ENCODE measurements around the gene LRRC1. TPM values are rescaled to one million over a fixed set of nuclear protein-coding genes. Genes with fewer than 3 reads are reported as not detected.

Gene LRRC1
- total RNA-seq, 1 donor from 2014 or later = 4.5 TPM

DNA sequence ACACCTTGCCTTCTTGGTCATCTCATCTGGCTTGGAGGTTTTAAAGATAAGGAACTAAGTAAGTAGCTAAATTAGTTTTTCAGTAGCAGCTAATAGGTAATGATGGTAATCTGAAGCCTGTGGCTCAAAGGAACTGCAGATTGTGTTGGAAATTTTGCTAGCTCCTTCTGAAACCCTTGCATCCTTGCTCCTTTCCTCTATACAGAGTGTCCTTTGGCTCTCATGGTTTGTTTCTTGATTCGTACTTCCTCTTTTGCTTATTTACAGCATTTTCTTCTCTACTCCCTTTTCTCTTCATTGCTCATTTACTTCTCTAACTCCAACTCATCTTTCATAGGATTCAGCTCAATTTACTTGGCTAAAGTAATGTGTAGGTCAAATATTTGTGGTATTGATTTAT is 19.0 kb downstream of the LRRC1 start:
- intact Hi-C loops (cut with micrococcal nuclease) = no loop called here

DNA sequence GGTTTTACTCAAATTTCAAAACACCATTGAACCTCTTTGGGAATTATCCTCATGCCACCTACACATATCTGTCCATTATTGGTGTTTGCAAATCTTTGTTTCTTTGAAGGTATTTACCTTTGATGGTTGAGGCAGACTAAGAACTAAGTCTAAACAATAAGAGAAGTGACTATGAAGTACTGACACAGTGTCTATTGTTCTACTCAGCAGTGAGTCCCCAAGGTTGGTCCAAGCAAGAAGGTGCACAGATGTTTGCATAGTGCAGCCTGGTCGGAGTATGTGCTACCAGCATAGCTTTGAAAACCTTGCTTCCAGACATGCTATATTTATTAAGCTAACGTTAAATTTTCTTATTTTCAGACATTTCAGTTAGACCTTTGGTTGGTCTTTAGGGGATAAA is 19.5 kb downstream of the LRRC1 start:
- intact Hi-C loops (cut with micrococcal nuclease) = no loop called here

DNA sequence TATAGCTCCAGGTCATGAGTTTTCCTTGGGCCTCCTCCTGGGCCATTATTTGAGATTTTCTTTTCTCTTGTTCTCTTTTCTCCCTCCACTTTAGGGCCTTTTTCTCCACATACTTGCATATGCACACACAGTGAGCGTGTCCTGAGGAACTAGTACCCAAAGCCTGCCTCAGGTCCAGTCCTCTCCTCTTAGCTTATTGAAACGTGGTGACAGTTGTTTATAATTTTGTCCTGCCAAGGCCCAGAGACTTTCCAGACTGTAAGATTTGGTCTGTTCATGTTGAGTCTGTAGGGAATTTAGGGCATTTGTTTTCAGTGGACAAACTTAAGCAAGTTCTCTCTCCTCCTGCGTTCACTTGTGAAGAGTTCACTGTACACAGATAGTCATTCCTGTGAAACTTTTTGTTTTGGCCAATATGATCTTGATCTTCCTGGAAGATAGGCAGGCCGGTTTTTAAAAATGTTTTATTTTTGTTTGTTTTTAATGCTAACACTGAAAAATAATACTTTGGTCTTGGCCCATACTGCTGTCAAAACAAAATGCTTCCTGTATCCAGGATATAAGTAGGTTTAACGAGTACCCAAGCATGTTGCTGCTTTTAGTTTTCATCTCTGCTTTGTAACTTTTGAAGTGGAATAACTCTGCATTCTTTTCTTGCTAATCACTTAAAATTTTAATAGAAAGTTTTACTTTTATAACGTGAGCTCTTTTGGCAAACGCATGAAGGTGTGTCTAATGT is 20.7 kb downstream of the LRRC1 start:
- intact Hi-C loops (cut with micrococcal nuclease) = no loop called here

DNA sequence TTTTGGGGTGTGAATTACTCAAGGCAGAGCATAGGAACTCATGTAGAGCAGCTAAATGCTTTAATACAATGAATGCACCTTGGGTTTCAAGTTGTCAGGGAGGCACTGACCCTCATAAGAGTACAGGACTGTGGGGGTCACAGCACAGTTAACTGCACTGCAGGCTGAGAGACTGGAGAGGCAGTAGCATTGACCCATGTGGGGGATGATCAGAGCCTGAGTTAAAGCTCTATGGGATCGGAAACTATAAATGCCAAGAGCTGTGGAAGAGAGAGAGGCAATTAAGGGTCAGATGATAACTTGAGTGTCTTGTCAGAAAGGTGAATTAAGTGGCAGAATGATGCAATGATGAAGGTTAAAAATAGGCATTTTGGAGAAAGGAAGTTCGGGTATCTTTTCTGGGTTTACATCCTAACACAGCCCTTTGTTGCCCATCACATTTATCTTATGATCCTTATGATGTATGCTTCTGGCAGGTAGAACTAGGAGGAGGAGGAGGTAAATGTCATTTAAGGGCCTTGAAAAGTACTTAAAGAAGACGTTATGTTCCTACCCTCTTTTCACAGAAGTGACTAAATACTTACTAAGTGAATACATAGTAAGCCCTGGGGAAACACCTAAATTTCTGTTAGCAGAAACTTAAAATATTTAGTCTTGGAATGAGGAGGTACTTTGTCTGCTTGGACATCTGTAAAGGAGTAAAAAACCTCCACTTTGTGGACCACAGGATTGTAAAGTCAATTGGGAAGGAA is 24.2 kb downstream of the LRRC1 start:
- intact Hi-C loops (cut with micrococcal nuclease) = no loop called here

DNA sequence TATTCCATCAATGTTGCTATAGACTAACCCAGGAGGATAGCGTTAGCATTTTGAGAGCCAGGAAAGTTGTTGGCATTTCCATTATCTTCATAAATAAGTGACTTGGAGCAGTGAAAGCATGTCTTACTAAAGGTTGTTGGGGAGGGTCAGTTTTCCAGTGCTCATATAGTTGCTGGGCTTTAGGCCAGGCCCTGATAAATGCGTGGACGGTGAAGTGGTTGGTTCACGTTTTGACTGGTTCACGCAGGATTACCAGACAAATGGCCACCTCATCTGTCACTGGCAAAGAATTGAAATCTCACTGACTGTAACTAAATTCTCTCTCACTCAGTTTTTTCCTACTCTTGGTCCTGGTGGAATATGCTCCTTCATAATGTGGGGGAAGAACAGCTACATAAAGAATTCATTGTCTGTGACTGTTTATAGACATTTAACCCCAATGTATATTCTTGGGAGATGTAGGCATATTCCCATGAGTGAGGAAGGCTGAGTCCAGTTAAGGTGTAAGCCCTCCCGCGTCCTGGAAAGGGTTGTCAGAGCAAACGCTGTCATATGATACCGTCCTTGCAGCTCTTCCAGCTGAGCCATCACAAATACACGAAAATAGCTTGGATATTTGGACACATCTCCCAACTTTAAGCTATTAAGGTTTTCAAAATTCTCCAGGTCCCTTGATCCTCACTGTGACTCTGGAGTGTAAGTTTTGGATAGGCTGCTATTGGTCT is 27.8 kb downstream of the LRRC1 start:
- intact Hi-C loops (cut with micrococcal nuclease) = no loop called here

DNA sequence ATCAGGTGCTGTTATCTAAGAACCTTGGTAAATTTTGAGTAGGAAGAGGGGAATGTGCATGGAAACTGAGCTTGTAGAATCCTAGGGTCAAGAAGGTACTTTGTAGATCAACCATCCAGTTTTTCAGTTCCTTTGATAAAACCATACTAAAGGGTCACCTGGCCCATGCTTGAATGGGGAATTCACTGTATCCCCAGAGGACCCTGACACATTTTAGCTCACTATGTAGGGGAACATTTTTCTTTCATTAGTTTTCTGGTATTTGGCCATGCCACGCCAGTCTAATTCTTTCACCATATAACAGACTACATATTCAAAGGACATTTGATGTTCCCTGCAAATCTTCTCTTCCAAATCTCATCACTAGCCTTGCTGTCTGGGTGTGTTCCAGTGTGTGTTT is 29.9 kb downstream of the LRRC1 start:
- intact Hi-C loops (cut with micrococcal nuclease) = no loop called here

DNA sequence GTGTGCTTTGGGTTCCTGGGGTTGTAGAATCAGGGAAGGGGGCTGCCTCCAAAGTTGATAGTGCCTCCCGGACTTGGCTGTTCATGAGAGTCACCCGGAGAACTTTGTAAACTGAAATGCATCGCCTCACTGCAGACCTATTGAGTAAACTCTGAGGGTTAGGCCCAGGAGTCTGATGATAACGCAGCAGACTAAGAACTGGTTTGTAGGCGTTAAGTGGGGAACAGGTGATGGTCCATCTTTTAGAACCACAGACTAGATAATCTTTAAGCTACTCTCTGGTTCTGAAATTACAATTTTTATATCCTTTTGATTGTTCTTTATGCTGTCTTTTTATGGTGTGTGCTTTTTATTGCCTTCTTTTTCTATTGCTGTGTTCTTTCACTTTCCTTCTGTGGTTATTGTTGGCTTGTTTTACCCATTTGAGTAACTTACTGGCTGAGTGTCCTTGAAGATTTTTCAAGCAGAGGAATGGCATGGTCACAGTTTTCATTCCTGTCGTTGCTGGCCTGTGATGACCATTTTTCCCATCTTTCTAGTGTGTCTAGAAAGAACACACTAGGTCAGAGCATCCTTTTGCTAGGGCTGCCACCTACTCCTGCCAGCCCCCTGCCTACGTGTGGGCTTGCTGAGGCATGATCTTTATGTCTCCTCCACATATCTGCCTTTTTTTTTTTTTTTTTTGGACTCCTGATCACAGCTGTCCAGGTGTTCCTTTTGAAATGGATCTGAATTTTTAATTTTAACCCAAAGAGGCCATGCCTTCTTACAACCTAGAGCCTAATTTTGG is 30.9 kb downstream of the LRRC1 start:
- intact Hi-C loops (cut with micrococcal nuclease) = no loop called here

DNA sequence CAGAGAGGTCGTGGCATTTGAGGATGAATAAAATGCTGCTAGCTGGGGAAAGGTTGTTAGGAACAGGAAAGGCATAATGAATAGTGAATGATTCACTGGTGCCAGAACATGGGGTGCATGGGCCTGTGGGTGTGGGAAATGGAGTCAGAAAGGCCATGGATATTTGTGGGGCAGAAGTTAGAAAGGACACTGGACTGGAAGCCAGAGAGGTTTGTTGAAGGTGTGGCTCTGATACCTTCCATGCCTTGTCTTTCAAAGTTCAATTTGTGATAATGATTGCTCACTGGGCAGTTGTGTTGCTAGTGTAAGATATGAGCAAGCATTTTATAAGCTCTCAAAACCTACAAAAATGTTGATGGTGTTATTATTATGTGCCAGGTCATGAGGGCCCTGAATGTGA is 32.7 kb downstream of the LRRC1 start:
- intact Hi-C loops (cut with micrococcal nuclease) = no loop called here

DNA sequence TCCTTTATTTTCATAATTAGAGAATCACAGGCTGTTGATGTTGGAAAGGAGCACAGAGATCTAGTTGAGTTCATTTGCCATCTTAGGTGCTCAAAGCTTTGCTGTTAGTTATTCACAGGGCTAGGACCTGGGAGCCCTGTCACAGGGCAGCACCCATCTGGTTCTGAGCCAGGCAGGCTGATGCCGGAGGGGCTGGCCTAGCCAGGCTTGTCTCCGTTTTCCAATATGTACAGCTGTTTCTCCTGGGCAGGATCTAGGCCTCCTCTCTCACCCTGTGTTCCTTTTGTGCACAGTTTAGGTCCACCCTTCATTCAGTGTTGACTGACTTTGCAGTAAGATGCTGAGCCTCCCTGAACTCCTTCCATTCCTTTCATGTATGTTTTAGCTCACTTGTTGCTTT is 33.4 kb downstream of the LRRC1 start:
- intact Hi-C loops (cut with micrococcal nuclease) = no loop called here

DNA sequence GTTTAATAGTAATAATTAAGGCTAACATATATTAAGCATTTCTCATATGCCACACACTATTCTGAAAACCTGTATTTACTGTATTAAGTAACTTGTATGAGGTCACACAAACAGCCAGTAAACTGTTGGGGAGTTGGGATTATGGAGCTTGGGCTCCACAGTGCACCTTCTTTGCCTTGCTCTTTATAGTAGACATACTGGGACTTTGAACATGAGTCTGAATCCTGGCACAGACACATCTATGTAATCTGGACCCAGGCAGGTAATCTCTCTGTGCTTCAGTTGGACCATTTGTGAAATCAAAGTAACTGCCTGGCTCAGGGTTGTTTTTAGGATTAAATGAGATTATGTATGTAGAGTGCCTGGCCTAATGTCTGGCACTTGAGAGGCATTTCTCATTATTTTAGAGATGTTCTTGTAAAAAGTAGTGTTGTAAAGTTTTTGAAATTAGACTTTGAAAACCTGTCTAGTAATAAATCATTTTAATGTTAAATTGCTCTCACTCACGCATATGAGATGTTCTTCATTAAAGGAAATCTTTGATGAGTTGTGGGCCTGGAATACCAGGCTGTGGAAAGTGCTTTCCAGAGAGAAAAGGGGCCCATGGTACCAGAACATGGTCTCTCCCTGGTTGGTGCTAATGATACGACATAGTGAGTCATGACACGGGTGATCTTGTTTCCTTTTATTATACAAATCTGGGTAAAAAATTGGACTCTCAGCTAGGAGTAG is 34.3 kb downstream of the LRRC1 start:
- intact Hi-C loops (cut with micrococcal nuclease) = no loop called here

DNA sequence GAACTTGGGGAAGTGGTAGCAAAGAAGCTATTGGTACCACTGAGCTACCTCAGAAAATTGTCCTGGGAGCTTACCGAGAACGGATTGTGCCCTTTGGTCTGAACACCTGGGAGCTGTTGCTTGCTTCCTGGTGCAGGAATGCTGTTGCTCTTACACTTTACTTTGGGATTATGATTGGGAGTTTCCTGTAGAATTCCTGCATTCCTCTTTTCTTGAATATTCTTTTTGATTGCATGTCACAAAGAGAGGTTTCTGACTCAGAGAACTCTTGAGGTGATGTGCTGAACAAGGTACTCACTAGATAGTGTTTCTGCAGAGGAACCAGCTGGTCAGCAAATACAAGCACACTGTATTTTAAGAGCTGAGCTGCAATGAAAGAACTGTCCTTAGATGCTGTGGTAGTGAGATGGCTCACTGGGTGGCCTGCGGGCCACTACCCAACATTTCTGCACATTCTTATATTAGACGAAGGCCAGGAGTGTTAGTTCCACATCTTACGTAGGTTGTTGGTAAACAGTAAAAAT is 35.0 kb downstream of the LRRC1 start:
- intact Hi-C loops (cut with micrococcal nuclease) = no loop called here

DNA sequence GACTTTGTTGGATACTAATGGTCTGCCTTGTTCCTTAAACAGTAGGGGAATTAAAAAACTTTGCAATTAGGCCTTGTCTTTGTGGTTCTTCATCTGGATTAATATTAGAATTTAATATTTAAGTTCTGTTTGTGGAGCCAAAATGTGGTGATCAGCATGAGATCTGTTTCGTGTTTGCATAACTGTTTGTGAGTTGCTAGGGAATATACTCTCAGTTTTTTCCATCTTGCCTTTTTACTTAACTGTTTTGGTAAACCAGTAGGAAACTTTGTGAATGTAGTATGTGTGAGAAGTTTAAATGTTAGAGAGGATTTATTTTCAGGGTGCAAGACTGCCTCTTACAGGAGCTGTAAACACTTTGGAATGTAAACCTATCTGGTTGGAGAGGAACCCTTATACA is 35.6 kb downstream of the LRRC1 start:
- intact Hi-C loops (cut with micrococcal nuclease) = no loop called here

DNA sequence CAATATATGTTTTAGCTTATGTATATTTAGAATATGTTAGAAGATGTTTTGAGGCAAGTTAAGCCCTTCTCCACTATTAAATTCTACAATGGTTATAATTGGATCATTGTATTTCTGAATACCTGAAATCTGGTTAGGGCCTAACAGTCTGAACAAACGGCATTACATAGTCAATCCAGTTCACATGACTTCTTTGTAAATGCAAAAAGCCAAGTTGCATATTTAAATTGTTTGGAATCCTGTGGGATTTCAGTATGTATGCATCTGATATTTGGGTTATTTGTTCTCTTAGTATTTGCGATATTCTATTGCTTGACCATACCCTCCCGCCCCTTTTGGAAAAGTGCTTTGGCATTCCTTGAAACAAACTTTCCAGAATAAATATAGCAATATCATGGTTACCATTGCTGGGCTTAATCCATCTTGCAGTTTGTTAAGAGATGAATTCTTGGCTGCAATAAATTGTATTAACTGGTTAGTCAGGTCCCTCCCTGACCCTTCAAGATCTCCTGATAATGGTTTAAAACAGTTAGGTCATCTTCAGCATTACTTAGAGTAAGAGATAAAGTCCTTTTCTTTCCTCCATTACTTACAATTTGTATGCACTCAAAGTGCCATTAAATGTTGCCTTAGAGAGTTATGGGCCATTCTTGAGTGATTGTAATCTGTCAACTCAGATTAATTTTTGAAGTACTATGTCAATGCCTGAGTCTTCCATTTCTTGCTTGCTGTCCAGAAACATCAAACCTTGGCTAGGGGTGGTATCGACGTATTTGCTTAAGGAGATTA is 36.5 kb downstream of the LRRC1 start:
- intact Hi-C loops (cut with micrococcal nuclease) = no loop called here

DNA sequence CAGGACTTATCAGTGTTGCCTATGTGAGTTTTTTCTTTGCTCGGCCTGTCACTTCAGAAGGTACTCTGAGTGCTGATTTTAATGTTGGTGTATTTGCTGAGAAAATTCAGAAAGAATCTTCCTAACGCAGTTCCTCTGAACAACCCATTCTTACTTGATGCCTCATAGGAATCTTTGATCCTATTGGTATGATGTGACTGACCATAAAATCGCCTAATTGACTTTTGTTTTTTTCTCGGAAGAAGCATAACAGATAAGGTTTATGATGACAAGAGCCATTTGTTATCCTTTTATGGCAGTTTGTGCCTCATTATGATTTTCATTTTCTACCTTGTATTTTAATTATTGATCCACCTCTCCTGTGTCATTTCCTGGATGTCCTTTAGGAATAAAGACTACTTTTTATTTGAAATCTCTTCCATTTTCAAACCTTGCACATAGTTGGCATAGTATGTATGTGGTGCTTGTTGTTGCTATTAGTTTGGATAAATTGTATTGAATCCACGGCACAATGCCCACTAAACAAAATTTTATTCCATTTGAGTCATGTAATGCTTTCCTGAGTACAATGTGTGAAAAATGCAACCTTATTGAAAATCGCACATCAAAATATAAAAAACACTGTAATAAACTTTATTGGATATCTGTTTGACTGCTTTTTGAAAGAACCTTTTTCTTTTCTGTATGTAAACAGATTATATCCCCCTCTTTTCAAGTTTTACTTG is 37.3 kb downstream of the LRRC1 start:
- intact Hi-C loops (cut with micrococcal nuclease) = no loop called here

DNA sequence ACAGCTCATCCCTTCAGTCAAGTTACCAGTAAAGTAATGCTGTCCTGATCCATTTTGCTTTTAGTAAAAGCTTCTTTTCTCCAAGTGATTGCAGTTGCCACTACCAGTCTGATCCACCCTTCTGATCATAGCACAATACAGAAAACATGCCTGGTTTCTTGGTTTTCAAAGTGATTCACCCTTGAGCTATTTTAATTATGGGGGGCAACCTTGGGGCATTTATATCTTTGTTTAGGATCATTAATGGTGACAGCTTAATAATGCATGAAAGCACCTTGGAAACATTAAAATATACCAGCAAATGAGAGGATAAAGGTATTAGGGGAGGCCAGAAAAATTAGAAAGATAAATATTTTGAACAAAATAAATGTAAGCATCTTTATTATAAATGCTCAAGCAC is 38.4 kb downstream of the LRRC1 start:
- intact Hi-C loops (cut with micrococcal nuclease) = no loop called here

DNA sequence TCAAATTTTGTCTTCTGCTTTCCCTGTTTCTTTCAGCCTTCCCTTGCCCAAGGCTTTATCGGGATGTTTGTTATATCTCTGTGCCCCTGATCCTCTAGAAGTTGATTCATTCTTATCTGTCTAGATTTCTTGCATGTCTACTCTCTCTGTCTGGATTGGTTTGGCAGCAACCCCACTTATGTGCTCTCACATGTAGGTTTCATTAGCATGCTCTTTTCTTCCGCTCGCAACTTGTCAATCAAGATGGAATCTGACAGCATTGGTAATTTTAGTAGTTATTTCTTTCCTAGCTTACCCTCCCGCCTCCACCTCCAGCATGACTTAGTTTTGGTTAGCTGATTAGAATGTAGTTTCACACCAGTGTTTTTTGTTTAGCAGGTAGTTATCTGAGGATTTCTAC is 39.3 kb downstream of the LRRC1 start:
- intact Hi-C loops (cut with micrococcal nuclease) = no loop called here

DNA sequence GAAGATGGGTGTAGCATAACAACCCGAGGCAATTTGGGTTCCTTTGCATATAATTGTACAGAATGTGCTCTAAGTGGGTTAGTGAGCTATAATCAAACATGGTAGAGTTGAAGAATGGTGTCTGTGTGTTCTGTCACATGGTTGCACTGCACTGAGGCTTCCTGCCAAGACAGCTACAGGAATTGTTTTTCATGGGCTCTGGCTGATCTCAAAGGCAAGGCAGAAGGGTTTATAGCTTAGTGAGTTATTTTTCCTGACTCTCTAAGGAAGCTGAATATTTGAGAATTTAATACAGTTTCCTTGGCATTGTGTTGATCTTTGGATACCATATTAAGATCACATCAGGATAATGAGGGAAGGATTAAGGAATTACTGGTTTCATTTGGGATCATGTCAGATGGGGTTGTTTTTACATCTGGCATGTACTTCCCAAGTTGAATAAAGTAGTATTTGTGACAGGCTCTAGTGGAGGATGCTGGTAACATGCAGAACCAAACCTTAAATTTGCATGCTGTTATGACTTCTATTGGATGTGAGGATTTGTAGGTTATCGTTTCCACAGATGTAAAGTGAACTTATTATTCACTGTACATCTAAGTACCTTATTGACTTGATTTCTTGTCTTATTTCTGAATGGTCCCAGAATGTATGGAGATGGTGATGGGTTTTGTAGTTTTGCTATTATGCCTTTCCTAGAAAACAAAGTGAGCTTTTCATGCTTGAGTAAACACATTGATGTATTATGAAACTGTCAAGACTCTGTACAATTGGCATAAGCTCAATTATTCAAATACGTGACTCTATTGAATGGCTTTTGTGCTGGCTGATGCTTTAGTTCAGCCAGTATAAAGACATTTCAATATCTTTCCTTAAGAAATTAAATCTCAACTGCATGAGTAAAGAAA is 43.3 kb downstream of the LRRC1 start:
- intact Hi-C loops (cut with micrococcal nuclease) = no loop called here

DNA sequence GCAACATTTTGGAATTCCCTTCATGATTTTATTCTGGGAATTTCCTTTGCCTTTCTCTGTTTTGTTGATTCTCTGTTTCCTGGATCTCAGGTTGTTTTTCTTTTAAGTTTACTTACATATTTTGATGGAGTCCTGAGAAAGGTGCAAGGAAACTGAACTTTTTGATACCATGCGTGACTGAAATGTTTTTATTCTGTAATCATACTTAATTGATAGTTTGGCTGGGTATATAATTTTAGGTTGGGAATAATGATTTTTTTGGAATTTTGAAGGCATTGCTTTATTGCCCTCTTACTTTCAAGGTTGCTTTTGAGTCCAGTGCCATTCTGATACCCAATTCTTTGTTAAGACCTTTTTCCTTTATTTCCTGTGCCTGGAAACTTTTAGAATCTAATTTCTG is 45.2 kb downstream of the LRRC1 start:
- intact Hi-C loops (cut with micrococcal nuclease) = no loop called here
